RWPE2 (cell line): ENCODE results near the gene WNK3.

ENCODE experiments used
- ATAC-seq: fragments of 200-7000 bp; cut with Tn5 transposase; 3 replicates; pipeline ENCODE4 v1.9.1; 2021; ENCODE audit warnings: low read depth
- DNase-seq: peaks from one replicate; pipeline ENCODE4 v3.0.0-alpha.2; 2020; ENCODE audit warnings: low spot score
- H3K27ac ChIP-seq: fragments of 450-650 bp; 2 replicates; pipeline ENCODE4 v1.5.1; 2017; ENCODE audit warnings: mild to moderate bottlenecking; ENCODE audit not compliant: poor library complexity, severe bottlenecking
- H3K27me3 ChIP-seq: fragments of 250-450 bp; sonication (Bioruptor Pico); 2 replicates; pipeline ENCODE4 v1.5.1; 2021; ENCODE audit warnings: mild to moderate bottlenecking, moderate library complexity; ENCODE audit not compliant: insufficient read depth, poor library complexity, severe bottlenecking
- H3K36me3 ChIP-seq: fragments of 250-450 bp; sonication (Bioruptor Pico); 2 replicates; pipeline ENCODE4 v1.5.1; 2020; ENCODE audit warnings: low read depth, mild to moderate bottlenecking, moderate library complexity
- H3K4me1 ChIP-seq: fragments of 250-450 bp; sonication (Bioruptor Pico); 2 replicates; pipeline ENCODE4 v1.5.1; 2021; ENCODE audit warnings: mild to moderate bottlenecking, moderate library complexity; ENCODE audit not compliant: insufficient read depth, poor library complexity, severe bottlenecking
- H3K4me3 ChIP-seq: fragments of 250-450 bp; sonication (Bioruptor Pico); 2 replicates; pipeline ENCODE4 v1.5.1; 2021; ENCODE audit warnings: mild to moderate bottlenecking, moderate library complexity; ENCODE audit not compliant: severe bottlenecking
- H3K9me3 ChIP-seq: fragments of 250-450 bp; sonication (Bioruptor Pico); 2 replicates; pipeline ENCODE4 v1.5.1; 2021; ENCODE audit warnings: mild to moderate bottlenecking, moderate library complexity; ENCODE audit not compliant: severe bottlenecking
- TF ChIP-seq, protein P1 (sequence below): fragments of 450-650 bp; IDR thresholded peaks from one replicate; pipeline ENCODE4 v1.5.1; 2017; ENCODE audit warnings: mild to moderate bottlenecking, moderate library complexity; ENCODE audit not compliant: poor library complexity, severe bottlenecking

Gene WNK3

DNA sequence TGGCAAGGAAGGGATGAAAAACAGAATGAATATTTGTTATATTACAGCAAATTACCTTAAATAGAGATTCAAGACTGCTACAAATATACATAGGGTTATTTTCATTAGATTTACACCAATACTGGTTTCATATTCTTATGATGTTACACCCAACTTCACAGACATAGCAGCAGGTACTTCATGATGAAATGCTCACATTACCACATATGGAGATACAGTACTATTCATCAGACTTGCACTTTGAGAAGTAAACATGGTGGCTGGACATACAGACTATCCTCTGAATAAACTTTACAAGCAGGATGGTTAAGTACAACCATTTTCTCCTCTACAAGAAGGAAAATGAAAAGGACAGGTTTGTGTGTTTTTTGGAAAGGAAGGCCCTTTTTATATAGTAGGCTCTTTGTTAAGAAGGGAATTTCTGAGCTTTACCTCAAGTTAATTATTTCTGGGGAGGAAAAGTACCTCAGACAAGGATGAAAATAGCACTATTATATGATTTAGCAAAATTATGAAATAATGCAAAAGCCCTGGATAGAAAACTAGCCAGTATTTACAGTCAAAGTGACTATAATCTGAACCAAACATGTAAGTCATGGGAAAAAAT is 162.8 kb downstream of the WNK3 start:
- no peaks in the 10 kb centered on the region for H3K9me3 ChIP-seq
- no peaks in the 10 kb centered on the region for H3K27me3 ChIP-seq
- H3K27ac ChIP-seq = no peak overlapping the region
- ATAC-seq (no peak), DNase-seq (no peak)
- TF ChIP-seq, protein P1, sequence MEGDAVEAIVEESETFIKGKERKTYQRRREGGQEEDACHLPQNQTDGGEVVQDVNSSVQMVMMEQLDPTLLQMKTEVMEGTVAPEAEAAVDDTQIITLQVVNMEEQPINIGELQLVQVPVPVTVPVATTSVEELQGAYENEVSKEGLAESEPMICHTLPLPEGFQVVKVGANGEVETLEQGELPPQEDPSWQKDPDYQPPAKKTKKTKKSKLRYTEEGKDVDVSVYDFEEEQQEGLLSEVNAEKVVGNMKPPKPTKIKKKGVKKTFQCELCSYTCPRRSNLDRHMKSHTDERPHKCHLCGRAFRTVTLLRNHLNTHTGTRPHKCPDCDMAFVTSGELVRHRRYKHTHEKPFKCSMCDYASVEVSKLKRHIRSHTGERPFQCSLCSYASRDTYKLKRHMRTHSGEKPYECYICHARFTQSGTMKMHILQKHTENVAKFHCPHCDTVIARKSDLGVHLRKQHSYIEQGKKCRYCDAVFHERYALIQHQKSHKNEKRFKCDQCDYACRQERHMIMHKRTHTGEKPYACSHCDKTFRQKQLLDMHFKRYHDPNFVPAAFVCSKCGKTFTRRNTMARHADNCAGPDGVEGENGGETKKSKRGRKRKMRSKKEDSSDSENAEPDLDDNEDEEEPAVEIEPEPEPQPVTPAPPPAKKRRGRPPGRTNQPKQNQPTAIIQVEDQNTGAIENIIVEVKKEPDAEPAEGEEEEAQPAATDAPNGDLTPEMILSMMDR = no peak
- no peaks in the 10 kb centered on the region for H3K36me3 ChIP-seq
- no peak overlapping the region for H3K4me3 ChIP-seq
- no peaks in the 10 kb centered on the region for H3K4me1 ChIP-seq

DNA sequence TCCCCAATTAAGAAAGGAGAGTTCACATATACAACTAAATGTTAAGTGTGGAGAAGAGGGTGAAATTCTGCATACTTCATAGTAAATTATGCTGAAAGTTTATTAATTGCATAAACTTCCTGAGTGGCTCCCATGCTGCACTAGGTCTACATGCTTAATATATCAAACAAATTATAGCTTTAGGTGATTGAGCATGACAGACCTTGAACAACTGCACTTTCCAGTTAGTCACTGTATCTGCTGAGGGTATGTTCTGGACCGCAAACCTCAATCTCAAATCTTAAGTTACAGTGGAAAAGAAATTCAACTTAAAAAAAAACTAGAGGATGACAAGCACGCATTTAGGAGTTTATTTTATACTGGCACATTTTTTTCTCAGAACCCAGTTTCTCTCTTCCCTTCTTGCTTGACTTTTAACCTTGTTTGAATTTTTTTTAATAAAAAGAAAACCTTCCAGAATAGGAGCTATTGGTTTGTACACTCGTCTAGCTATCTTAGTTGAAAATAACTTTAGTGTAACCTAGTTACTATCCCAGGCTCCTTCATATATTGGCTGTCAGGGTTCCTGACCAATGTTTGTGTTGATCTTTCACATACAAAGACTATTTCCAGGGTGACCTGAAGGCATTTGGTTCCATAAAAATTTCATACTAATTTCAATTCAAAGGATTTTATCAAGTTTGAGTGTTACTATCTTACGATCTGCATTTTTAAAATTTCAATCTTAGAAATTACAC is 164.6 kb downstream of the WNK3 start:
- no peaks in the 10 kb centered on the region for H3K27me3 ChIP-seq
- no peaks in the 10 kb centered on the region for H3K4me1 ChIP-seq
- ATAC-seq (no peak), DNase-seq (no peak)
- H3K4me3 ChIP-seq = no peak overlapping the region
- TF ChIP-seq, protein P1 = no peak
- H3K27ac ChIP-seq = no peak overlapping the region
- no peaks in the 10 kb centered on the region for H3K9me3 ChIP-seq
- H3K36me3 ChIP-seq = no peaks in the 10 kb centered on the region

DNA sequence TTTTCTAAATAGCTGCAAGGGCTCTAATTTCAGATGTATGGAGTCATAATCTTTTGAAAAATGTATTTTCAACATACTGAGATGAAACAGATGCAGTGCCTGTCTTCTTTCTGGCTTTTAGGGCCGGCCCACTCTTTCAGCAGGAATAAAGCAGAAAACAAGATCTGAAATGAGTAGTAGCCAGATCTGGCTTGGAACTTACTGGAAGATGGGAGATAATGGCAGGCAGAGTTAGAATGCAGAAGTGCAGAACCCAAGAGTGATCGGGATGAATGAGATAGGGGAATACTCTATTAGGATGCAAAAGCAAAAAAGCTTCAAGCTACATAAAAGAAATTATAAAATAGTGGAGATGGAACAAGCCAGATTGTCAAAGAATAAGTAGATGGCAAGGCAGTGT is 173.4 kb downstream of the WNK3 start:
- TF ChIP-seq, protein P1 = no peak
- Histone ChIP-seq H3K36me3 (no peaks in the 10 kb centered on the region), H3K27ac (no peak overlapping the region), H3K27me3 (no peaks in the 10 kb centered on the region), H3K9me3 (no peaks in the 10 kb centered on the region), H3K4me1 (peaks cover 7% of the 10 kb centered on the region), H3K4me3 (no peak overlapping the region)
- ATAC-seq = no peak
- DNase-seq = no peak

DNA sequence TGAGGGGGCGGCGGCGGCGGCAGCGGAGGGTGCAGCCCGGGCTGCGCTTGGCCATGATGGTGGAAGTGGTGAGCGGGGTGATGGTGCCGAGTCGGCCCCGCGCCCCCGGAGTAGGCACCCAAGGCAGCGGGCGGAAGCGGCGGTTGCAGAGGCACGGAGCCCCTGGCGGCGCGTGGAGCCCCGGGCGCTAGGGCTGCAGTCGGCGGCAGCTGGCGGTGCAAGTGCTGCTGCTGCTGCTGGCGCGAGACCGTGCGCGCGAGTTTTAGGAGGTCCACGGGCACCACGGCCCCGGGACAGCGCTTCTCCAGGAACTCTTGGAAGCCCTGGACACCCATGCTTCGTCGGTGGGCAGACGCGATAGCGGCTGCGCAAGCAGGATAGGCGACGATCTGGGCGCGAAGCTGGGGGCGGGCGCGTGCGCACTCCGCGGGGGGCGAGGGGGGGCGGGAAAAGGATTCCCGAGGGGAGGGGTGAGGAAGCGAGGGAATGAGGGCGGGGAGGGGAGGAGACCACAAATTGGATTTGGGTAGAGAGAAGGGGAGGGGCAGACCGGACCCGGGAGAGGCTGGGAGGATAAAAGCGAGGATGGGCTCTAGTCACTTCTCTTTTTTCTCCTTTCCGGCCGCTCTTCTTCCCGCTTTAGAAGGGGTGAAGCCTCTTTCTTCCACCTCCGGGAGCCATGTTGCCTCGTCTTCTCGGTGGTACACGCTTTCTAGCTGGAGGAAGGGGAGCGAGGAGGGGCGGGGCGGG is 174.8 kb downstream of the WNK3 start, which contains the start of gene FAM120C:
Gene FAM120C (minus strand): TSS at position 391 of the 750 bp plus-strand sequence. CDS start 56 bp downstream, at position 335.
- peaks cover 19% of the 10 kb centered on the region for H3K4me1 ChIP-seq
- H3K36me3 ChIP-seq = no peaks in the 10 kb centered on the region
- TF ChIP-seq, protein P1 = no peak
- ATAC-seq (peak; percentile 52), DNase-seq (peak; percentile 52)
- peak within 1 kb of the TSS; percentile 80 for H3K27ac ChIP-seq
- no peaks in the 10 kb centered on the region for H3K27me3 ChIP-seq
- no peaks in the 10 kb centered on the region for H3K9me3 ChIP-seq
- H3K4me3 ChIP-seq = peak within 1 kb of the TSS; percentile 85
